Medulla oblongata (tissue), 1 donor: ENCODE data around the gene PRR35.

ENCODE experiments used
- DNase-seq: peaks from one replicate; pipeline ENCODE4 v3.0.0-alpha.2; 2015; ENCODE audit errors: extremely low spot score

PRR35 gene

DNA sequence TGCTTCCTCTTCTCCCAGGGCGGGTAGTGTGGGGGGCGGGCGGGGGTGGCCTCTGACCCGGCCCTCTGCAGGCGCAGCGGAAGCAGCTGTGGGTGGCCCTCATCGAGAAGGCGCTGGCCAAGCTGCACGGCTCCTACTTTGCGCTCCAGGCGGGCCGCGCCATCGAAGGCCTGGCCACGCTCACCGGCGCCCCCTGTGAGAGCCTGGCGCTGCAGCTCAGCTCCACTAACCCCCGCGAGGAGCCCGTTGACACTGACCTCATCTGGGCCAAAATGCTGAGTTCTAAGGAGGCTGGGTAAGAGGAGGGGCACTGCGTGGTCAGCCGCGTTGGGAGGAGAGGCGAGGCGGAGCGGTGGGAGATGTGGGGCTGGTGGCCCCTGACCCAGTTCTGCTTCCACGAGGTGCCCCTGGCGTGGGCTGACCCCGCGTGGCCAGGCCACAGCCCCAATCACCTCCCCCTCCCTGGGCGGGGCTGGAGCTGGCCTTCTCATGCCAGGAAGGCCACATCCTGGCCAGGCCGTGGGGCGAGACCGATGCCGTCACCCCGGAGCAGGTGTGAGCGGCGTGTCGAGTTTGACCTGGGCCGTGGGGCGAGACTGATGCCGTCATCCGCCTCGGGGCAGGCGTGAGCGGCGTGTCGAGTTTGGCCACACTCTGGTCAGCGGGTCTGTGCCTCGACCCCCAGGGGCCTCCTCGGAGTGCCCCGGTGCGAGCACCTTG lies 10.5 kb upstream of the PRR35 start:
- no peak for DNase-seq

DNA sequence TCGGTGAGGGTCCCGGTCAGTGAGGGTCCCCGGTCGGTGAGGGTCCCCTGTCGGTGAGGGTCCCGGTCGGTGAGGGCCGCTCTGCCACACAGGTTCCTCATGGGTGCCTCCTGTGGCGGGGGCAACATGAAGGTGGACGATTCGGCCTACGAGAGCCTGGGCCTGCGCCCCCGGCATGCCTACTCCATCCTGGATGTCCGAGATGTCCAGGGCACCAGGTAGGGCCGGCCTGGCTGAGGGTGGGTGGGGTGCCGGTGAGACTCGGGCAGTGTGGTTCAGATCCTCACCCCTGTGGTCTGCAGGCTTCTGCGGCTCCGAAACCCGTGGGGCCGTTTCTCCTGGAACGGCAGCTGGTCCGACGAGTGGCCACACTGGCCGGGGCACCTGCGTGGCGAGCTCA lies 9.0 kb upstream of the PRR35 start:
- DNase-seq, result no peak

DNA sequence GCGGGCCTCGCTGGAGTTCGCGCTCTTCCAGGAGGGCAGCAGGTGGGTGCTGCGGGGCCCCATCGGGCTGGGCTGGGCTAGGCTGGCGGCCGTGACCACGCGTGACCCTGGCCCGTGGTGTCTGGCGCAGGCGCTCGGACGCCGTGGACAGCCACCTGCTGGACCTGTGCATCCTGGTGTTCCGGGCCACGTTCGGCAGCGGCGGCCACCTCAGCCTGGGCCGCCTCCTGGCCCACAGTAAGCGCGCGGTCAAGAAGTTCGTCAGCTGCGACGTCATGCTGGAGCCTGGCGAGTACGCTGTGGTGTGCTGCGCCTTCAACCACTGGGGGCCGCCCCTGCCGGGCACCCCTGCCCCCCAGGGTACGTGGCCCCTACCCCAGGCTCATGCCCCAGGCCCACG lies 8.0 kb upstream of the PRR35 start:
- no peak for DNase-seq

DNA sequence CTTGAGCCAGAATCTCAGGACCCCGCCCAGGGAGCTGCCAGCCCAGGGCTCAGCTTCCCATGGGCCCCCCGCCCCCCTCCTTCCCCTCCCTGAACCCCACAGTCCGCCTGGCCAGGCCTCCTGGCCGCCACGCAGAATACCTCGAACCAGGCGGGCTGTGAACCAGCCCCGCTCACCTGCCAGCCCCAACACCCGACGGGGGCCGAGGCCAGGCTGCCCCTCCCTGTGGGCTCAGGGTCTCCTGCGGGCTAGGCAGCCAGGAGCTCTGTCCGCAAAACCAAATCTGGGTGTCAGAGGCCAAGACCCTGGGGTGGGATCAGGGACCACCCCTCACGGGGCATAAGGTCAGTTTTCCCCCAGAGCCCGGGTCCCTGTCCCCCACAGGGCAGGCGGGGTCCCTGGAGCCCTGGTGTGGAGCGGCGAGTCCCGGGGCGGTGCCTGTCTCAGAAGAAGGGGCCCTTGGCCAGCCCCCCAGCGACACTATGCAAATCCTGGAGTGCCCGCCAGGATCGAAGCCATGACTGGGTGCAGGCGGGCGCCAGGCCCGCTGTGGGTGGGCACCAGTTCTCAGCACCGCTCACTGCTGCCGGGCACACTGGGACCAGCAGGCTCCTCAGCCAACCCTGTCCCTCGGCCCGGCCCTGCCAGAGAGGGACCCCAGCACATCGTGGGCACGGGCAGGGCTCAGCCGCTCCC lies 6.4 kb upstream of the PRR35 start:
- no peak for DNase-seq

DNA sequence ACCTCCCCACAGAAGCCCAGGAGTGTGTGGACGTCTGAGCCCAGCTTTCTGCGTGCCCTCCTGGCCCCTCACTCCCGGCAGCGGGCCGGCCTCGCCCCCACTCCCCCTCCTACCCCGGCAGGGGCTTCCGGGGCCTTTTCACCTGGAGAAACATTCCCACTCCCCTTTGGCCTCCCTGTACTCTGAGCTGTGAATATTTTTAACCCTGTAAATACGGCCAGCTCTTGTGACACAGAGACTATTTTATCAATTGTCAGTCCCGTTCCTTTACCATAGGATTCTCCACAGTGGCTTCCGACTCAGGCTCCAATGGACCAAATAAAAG lies 5.9 kb upstream of the PRR35 start:
- no peak for DNase-seq

DNA sequence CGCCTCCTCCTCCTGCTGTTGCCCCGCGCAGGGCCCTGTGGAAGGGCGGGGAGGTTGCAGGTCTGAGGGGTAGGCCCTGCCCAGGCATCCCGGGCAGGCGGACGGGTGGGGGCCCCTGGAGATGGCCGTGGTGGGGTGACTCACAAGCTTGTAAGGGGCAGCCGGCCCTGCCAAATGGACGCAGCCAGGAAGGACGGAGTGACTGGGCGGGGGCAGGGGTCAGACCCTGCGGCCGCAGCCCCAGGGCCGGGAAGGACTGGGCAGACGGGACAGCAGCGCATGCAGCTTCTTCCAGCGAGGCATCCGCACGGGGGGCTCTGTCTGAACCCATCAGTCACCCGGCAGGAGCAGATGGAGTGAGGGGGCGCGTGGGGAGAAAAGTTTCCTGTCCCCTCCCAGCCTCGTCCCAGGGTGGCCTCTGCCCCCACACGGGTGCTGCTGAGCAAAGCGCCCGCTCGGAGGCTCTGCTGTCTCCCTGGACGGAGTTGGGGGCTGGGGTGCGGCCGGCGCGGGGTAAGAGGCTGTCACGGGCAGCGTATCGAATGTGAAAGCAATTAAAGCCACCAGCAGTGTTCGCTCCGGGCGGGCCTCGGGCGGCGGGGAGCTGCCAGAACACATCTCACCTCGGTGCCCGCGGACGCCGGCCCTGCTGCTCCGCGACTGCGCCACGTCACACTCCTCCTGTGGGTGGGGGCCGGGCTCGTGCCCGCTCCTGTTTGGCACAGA lies 5.4 kb upstream of the PRR35 start:
- no peak for DNase-seq

DNA sequence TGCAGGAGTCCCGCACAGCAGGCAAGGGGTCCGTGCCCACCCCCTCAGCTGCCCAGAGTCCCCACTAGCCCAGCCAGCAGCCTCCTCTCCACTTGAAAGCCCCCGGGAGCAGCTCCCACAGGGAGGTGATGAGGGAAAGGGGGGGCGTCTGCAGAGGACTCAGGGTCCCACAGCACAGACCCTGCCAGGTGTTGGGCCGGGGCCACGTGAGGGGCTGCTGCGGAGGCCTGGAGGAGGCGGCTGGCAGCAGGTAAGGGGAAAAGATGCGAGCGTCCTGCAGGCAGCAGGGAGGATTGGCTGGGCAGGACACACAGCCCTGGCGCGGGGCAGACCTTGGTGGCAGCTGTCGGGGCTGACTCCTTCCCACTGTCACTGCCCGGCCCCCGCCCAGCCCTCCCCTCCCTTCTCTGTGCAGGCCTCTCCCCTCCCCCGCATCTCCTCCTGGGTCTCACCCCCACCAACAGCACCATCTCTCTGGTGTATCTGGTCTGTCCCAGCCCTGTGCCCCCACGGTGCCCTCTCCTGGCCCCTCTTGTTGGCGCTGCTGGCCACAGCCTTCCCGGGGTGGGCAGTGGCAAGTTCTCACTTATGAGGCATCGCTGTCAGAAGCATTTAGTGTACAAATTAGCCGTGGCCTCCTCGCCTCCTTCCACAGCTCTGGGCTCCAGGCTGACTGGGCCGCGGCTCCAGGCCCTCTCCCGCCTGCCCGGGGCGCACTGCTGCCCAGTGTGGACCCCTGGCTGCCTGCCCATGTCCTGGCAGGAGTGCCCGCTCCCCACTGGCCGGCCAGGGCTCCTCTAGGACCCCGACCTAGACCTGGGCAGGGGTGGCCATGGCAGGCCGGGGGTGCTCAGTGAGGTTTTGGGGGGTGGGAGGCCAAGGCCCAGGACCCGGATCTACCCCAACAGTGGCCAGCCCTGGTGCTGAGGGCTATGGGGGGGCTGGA lies 4.4 kb upstream of the PRR35 start:
- no peak for DNase-seq

DNA sequence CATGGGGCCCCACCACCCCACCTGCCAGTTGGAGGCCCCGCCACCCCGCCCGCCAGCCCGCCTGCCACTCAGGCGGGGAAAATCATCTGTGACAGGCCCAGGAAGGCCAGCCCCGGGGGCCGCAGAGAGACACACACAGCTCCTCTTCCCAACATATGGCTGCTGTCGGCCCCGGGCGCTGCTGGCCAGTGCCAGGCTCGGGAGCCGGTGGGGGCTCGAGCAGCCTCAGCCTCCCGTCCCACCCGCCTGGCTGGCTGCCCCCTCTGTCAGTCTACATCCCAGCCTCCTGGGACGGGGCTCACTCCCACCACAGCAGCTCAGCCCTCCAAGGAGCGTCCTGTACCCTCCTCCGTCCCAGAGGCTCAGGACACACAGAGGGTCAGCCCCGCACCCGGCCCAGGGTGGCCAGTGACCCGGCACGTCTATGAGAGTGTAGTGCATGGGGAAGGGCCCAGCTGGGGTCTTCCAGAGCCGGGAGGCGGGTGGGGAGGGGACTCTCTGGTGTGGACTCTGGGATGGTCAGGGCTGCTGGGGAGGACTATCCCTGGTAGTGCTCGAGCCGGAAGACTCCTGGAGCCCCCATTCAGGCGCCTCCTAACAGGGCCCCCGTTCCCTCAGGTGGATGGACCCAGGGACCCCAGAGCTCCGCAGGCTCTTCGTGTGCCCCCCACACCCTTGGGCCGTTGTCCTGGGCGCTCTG lies 3.6 kb upstream of the PRR35 start:
- no peak for DNase-seq

DNA sequence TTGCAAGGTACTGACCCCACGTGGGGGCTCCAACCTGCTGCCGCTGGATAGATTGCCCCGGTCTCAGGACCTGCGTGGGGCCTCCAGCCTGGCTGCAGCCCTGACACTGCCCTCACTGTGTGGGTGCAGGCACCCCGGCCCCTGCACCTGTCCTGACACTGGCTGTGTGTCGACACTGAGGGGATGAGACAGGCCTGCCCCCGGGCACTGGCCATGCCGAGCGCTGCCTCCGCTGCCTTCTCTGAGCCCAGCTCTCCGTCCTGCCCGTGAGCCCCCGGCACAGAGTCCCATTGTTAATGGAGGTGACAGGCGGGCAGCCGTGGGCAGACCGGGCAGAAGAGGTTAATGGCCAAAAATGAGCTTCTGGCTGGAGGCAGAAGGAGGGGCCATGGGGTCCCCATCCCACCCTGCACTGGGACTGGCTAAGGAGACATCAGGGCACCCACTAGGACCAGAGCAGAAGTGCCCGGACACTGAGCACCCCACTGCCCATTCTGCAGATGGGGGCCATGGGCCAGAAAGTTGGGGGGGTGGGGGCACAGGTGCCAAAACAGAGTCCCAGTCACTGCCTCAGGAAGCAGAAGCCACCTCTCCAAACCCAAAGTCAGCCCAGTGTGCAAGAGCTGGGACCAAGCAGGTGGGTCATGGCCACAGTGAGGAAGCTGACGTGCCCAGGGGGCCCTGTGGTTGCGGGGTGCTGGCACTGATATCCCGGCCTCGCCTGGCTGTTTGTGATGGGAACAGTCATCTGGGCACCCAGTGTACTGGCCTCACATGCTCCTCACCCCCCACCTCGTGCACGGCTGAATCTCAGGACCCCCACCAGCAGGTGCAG lies 2.5 kb upstream of the PRR35 start:
- no peak for DNase-seq

DNA sequence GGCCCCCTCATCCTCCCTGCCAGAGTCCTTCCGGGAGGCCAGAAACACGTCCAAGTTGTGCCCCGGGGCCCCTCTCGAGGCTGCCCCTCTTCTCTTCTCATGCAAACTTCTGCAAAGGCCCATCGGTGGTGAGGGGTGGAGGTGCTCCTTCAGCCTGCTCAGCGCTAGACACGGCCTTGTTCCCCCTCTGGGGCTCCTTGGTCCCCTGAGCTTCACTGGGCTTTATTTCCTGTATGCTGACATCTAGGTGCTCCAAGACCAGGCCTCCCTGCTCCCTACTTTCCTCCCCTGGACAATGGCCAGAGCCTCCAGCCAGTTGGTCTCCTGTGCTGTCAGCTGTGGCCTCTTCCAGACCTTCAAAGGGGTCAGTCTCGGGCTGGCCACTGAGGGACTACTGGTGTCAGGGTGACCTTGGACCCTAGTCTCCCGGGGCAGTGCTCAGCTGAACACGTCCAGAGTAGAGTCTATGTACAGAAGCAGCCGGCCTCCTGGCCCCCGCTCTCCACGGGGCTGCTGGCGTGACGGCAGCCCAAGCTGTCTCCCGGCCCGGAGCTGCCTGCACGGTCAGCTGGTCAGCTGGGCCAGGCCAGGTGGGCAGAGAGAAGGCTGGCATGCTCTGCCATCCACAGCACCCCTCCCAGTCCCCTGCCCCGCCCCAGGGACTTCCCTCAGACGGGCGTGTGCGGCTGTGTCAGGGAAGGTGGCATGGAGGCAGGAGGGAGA lies 1.7 kb upstream of the PRR35 start:
- no peak for DNase-seq

DNA sequence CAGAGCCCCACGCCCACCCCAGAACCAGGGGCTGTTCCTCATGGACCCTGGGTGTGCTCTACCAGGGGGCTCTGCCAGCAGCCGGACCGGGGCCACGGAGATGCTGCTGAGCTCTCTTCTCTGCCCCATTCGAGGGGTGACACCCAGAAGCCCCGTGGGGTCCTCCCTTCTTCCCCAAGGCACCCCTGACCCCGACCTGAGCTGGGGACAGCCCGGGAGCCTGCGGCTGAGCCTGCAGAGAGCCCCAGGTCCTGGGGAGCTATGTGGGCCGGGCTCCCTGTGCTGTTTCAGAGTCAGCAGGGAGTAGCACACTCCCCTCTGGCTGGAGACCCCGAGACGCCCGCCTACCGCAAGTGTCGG lies 1.2 kb upstream of the PRR35 start:
- no peak for DNase-seq

DNA sequence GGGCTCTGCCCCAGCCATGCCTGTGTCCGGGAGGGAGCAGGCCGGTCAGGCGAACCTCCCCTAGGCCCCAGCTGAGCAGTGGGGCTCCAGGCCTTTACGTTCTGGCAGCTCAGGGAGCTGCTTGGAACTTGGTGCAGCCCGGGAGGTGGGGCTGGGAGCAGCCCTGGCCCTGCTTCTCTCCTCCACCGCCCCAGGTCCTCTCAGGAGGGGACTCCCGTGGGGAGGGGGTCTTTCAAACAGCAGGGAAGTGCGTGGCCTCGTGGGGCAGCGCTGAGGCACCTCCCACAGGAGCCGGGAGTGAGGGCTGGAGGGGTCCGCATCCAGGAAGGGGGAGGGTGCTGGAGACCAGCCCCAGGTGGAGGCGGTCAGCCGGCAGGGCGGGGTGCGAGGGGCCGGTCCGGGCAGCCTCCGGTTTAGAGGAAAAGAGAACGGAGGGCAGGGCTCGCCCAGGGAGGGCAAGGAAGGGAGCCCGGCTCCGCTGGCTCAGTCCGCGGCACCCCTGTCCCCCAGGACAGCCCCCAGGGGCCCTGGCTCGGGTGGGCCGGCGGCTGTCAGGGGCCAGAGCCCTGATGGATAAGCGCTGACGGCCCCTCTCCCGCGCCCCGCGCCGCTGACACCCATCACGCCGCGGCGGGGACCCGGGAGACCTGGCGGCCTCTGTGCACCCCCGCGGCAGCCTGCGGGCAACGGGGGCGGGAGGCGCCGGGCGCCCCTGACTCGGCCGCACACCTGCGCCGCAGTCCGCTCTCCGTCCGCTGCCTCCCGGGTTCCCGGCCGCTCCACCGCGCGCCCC lies 587 bp upstream of the PRR35 start:
- DNase-seq, result no peak

DNA sequence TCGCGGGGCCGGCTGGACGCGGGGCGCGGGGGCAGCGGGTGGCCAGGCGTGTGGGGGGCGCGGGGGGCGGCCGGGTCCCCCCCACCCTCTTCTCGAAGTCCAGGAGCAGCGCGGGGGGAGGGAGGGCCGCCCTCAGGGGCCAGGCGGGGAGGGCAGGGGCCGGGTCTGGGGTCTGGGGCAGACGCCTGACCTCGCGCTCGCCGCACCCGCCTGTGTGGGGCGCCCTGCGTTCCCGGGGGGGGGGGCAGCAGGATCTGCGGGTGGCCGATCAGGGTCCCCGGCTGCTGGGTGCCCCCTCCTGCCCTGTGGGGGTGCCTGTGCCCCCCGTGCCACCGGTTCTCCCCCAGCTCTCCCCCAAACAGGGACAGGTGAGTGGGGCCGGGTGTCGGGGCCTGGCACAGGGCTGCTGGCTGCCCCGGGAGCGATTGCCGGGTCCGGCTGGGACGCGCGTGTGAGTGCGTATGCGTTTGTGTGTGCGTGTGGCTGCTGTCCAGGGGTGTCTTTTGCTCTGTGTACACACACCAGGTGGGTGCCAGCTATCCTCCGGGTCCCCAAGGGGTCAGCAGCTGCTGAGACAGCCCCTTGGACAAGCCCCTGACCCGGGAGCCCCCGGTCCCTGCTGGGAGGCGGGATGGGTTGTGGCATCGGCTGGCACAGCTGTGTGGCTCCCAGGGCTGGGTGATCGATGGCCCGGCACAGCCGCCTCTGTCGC lies 663 bp downstream of the PRR35 start:
- DNase-seq, result no peak

DNA sequence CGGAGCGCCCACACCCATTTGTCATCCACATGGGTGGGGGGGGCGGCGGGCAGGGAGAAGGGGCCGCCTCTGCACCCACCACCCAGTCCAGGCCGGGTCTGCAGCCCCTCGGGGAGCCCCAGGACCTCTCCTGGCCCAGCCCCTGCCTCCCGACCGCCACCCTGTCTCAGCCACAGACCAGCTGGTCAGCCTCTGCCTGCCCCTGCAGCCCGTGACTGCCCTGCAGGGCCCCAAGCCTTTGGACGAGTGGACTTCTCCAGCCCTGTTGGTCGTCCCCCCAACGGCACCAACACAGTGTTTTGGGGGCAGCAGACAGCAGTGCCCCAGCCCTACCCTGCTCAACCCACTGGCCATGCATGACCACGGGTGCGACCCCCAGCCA lies 1.2 kb downstream of the PRR35 start:
- no peak for DNase-seq

DNA sequence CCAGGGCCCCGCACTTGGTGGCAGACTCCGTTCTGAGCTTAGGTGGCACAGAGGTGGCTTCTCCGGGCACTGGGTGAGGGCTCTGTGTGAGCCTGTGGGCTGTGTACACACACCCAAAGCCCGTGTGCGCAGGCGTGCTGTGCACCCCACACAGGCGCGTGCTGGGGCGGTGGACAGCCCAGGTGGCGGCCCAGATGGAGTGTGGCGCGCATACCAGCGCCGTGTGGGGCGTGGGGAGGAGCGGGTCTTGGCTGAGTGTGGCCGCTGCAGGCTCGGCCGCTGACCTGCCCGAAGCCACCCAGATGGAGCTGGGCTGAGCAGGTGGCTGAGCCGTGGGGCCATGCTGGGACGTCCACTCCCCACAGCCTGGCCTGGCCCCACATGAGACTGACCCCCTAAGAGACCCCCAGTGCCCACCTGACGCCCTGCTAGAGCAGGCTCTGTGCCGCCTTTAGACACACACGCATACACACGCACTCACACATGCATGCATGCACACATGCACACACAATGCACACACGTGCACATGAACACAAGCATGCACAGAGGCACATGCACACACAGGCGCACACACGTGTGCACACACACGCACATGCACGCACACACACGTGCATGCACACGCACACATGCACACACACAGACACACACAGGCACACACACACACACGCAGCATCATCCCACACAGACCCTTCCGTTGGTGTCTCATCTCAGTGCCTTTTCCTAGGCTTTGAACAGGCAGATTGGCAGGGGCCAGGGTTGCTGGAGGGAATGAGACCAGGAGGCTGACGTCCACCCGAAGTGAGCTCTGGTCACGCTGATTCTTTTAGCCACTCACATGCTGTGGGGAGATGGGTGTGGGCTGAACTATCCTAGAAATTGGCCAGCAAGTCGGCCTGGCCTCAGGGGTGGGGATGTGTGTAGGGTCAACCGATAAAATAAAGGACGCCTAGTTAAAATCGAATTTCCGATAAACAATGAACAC lies 2.1 kb downstream of the PRR35 start:
- DNase-seq, result no peak

DNA sequence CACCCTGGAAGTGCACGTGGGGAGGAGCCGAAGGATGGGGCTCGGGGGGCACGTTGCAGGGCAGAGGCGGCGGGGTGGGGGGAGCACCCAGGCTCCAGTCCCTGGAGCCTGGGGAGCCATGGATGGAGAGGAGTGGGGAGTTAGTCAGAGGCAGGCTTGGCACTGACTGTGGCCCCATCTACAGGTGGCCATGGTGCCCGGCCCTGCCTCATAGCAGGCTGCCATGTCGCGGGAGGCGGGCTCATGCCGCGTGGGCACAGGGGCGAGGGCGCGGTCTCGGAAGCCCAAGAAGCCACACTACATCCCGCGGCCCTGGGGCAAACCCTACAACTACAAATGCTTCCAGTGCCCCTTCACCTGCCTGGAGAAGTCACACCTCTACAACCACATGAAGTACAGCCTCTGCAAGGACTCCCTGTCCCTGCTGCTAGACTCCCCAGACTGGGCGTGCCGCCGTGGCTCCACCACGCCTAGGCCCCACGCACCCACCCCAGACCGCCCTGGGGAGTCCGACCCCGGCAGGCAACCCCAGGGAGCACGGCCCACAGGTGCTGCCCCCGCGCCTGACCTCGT lies 3.0 kb downstream of the PRR35 start:
- no peak for DNase-seq
